DOHH2 (cell line): ENCODE results near the gene RAPGEF1.
A peak's percentile ranks its signal among the peaks of the same experiment; 100 is the strongest.

Experiments used
- H3F3A ChIP-seq: fragments of 200-600 bp; sonication (generic), shearing (Covaris generic); 2 replicates; pipeline ENCODE4 v1.6.0; 2016; ENCODE audit warnings: antibody characterized with exemption, mild to moderate bottlenecking; ENCODE audit not compliant: control insufficient read depth, insufficient read depth
- H3K27ac ChIP-seq: fragments of 200-600 bp; sonication (generic); 2 replicates; pipeline ENCODE4 v1.5.1; 2014; ENCODE audit warnings: low read depth, mild to moderate bottlenecking, low read length, moderate library complexity
- H3K27me3 ChIP-seq: fragments of 200-600 bp; sonication (generic); 2 replicates; pipeline ENCODE4 v1.6.1; 2014; ENCODE audit warnings: mild to moderate bottlenecking, low read length, mixed read lengths; ENCODE audit not compliant: control insufficient read depth
- H3K36me3 ChIP-seq: fragments of 200-600 bp; sonication (generic); 2 replicates; pipeline ENCODE4 v1.6.1; 2014; ENCODE audit warnings: mild to moderate bottlenecking, low read length, moderate library complexity, mixed read lengths; ENCODE audit not compliant: control insufficient read depth
- H3K4me1 ChIP-seq: fragments of 200-600 bp; sonication (generic); 2 replicates; pipeline ENCODE4 v1.6.1; 2014; ENCODE audit warnings: mild to moderate bottlenecking, low read length, mixed read lengths; ENCODE audit not compliant: control insufficient read depth
- H3K4me2 ChIP-seq: fragments of 200-600 bp; sonication (generic); 2 replicates; pipeline ENCODE4 v1.6.0; 2014; ENCODE audit warnings: mild to moderate bottlenecking, low read length, moderate library complexity
- H3K4me3 ChIP-seq: fragments of 200-600 bp; sonication (generic); 2 replicates; pipeline ENCODE4 v1.5.1; 2014; ENCODE audit warnings: mild to moderate bottlenecking, low read length, mixed read lengths
- H3K79me2 ChIP-seq: fragments of 200-600 bp; sonication (generic); 2 replicates; pipeline ENCODE4 v1.6.1; 2014; ENCODE audit warnings: mild to moderate bottlenecking, low read length, mixed read lengths; ENCODE audit not compliant: control insufficient read depth
- H3K9me2 ChIP-seq: fragments of 200-600 bp; sonication (generic); replicated peaks from 2 replicates; pipeline ENCODE4 v1.6.1; 2014; ENCODE audit warnings: mild to moderate bottlenecking, low read length, mixed read lengths; ENCODE audit not compliant: control insufficient read depth
- H3K9me3 ChIP-seq: fragments of 200-600 bp; sonication (generic); 2 replicates; pipeline ENCODE4 v1.6.1; 2014; ENCODE audit warnings: antibody characterized with exemption, low read length, mixed read lengths; ENCODE audit not compliant: control insufficient read depth, insufficient read depth
- H4K20me1 ChIP-seq: fragments of 200-600 bp; sonication (generic); 2 replicates; pipeline ENCODE4 v1.6.0; 2014; ENCODE audit warnings: low read depth, mild to moderate bottlenecking, antibody characterized with exemption, low read length, moderate library complexity; ENCODE audit not compliant: control insufficient read depth, insufficient read depth
- CTCF ChIP-seq: fragments of 200-600 bp; sonication (generic); IDR thresholded peaks from one replicate; pipeline ENCODE4 v1.5.1; 2014; ENCODE audit warnings: antibody characterized with exemption, mild to moderate bottlenecking, low read depth, low read length; ENCODE audit not compliant: poor library complexity, severe bottlenecking
- EZH2phosphoT487 ChIP-seq: fragments of 200-600 bp; sonication (generic); IDR thresholded peaks from 2 replicates; pipeline ENCODE4 v1.6.1; 2017; ENCODE audit warnings: borderline replicate concordance, mild to moderate bottlenecking, antibody characterized with exemption, low read length, moderate library complexity, mixed read lengths

RAPGEF1 gene

GRCh38 chr9:131673531-131673930, 66.3 kb downstream of the RAPGEF1 start:
- H3K9me2 ChIP-seq: no peaks in the 10 kb centered on the region
- H3K27ac ChIP-seq: peak overlapping the region; percentile 99
- peak overlapping the region; percentile 91 for H3K4me2 ChIP-seq
- peaks cover 16% of the 10 kb centered on the region for H3F3A ChIP-seq
- H3K36me3 ChIP-seq: peaks cover 65% of the 10 kb centered on the region
- TF ChIP-seq CTCF: no peak
- no peaks in the 10 kb centered on the region for H3K27me3 ChIP-seq
- H4K20me1 ChIP-seq: peaks cover 11% of the 10 kb centered on the region
- peak overlapping the region; percentile 75 for H3K4me3 ChIP-seq
- H3K9me3 ChIP-seq: no peaks in the 10 kb centered on the region
- peaks cover 92% of the 10 kb centered on the region for H3K79me2 ChIP-seq
- peaks cover 100% of the 10 kb centered on the region for H3K4me1 ChIP-seq

GRCh38 chr9:131673068-131673467, 66.8 kb downstream of the RAPGEF1 start:
- Histone ChIP-seq H3K4me3 (peak overlapping the region; percentile 75), H3F3A (peaks cover 13% of the 10 kb centered on the region), H3K36me3 (peaks cover 64% of the 10 kb centered on the region), H3K9me2 (no peaks in the 10 kb centered on the region), H3K27me3 (no peaks in the 10 kb centered on the region), H3K27ac (peak overlapping the region; percentile 6; the same call in 1 of the 2 replicates), H4K20me1 (peaks cover 11% of the 10 kb centered on the region), H3K9me3 (no peaks in the 10 kb centered on the region), H3K4me1 (peaks cover 100% of the 10 kb centered on the region), H3K4me2 (peak overlapping the region; percentile 91), H3K79me2 (peaks cover 95% of the 10 kb centered on the region)
- TF ChIP-seq EZH2phosphoT487 (no peak), CTCF (no peak)

- peak overlapping the region; percentile 6; the same call in 1 of the 2 replicates for H3K27ac ChIP-seq
- peaks cover 98% of the 10 kb centered on the region for H3K79me2 ChIP-seq
- peaks cover 11% of the 10 kb centered on the region for H4K20me1 ChIP-seq
- H3K9me3 ChIP-seq: no peaks in the 10 kb centered on the region
- no peak for TF ChIP-seq CTCF
- TF ChIP-seq EZH2phosphoT487: no peak
- peaks cover 7% of the 10 kb centered on the region for H3F3A ChIP-seq
- peak overlapping the region; percentile 75; the same call in 1 of the 2 replicates for H3K4me3 ChIP-seq
- H3K27me3 ChIP-seq: no peaks in the 10 kb centered on the region
- no peaks in the 10 kb centered on the region for H3K9me2 ChIP-seq
- peak overlapping the region; percentile 91 for H3K4me2 ChIP-seq
- peaks cover 65% of the 10 kb centered on the region for H3K36me3 ChIP-seq
- H3K4me1 ChIP-seq: peaks cover 100% of the 10 kb centered on the region
Observed at GRCh38 chr9:131672451-131672850, 67.4 kb downstream of the RAPGEF1 start.

- Histone ChIP-seq H3K9me2 (no peaks in the 10 kb centered on the region), H3K27me3 (no peaks in the 10 kb centered on the region), H3K36me3 (peaks cover 61% of the 10 kb centered on the region), H3K79me2 (peaks cover 100% of the 10 kb centered on the region), H3K4me3 (peak overlapping the region; percentile 56), H3K9me3 (no peaks in the 10 kb centered on the region), H3K4me2 (peak overlapping the region; percentile 91), H3K27ac (peak overlapping the region; percentile 80), H4K20me1 (peaks cover 8% of the 10 kb centered on the region), H3F3A (no peaks in the 10 kb centered on the region; the same call in none of the 2 replicates), H3K4me1 (peaks cover 100% of the 10 kb centered on the region)
- no peak for TF ChIP-seq EZH2phosphoT487
- TF ChIP-seq CTCF: no peak
Observed at GRCh38 chr9:131671133-131671520, 68.7 kb downstream of the RAPGEF1 start.
